HG03159 (cell line): ENCODE measurements around the gene DSN1.
"Not testable (repeated sequence)": the region's sequence is repeated elsewhere in the genome, so short reads cannot be mapped to it uniquely, and the experiment has no call there.

Experiments
- ATAC-seq: cut with Tn5 transposase; IDR thresholded peaks from one replicate; pipeline ENCODE4 v1.9.1; 2021; ENCODE audit warnings: mild to moderate bottlenecking, moderate library complexity; ENCODE audit not compliant: unreplicated experiment

Gene DSN1

GRCh38 chr20:36773597-36774390 is at the start of gene DSN1:
Gene DSN1 (minus strand): TSS chr20:36773763. CDS start chr20:36771458, 2,305 bp downstream.
- ATAC-seq, result peak; percentile 83

- no peak for ATAC-seq
Observed at GRCh38 chr20:36823121-36823520, 49.6 kb upstream of the DSN1 start.

GRCh38 chr20:36821964-36822437 is 48.4 kb upstream of the DSN1 start:
- no peak for ATAC-seq

- no peak for ATAC-seq
Observed at GRCh38 chr20:36820928-36821327, 47.4 kb upstream of the DSN1 start.

- no peak for ATAC-seq
Observed at GRCh38 chr20:36820073-36820472, 46.5 kb upstream of the DSN1 start.

GRCh38 chr20:36819659-36820058 is 46.1 kb upstream of the DSN1 start:
- no peak for ATAC-seq

- ATAC-seq, result no peak
Observed at GRCh38 chr20:36818861-36819260, 45.3 kb upstream of the DSN1 start.

GRCh38 chr20:36818185-36818584 is 44.6 kb upstream of the DSN1 start:
- no peak for ATAC-seq

GRCh38 chr20:36817496-36817895 is 43.9 kb upstream of the DSN1 start:
- no peak for ATAC-seq

GRCh38 chr20:36815454-36816091 is 42.0 kb upstream of the DSN1 start:
- ATAC-seq, result no peak

GRCh38 chr20:36812594-36813463 is 39.3 kb upstream of the DSN1 start:
- no peak for ATAC-seq

GRCh38 chr20:36808317-36809257 is 35.0 kb upstream of the DSN1 start:
- ATAC-seq, result no peak

GRCh38 chr20:36806049-36806448 is 32.5 kb upstream of the DSN1 start:
- no peak for ATAC-seq

- ATAC-seq, result no peak
Observed at GRCh38 chr20:36805396-36805795, 31.8 kb upstream of the DSN1 start.

GRCh38 chr20:36804425-36804824 is 30.9 kb upstream of the DSN1 start:
- no peak for ATAC-seq

- no peak for ATAC-seq
Observed at GRCh38 chr20:36802326-36803222, 29.0 kb upstream of the DSN1 start.

GRCh38 chr20:36800410-36800809 is 26.8 kb upstream of the DSN1 start:
- ATAC-seq, result no peak

GRCh38 chr20:36799313-36799712 is 25.8 kb upstream of the DSN1 start:
- ATAC-seq, result not testable (repeated sequence)

- ATAC-seq, result no peak
Observed at GRCh38 chr20:36796875-36797274, 23.3 kb upstream of the DSN1 start.
